Measurements from ENCODE around the gene PSAPL1.

Gene PSAPL1, protein sequence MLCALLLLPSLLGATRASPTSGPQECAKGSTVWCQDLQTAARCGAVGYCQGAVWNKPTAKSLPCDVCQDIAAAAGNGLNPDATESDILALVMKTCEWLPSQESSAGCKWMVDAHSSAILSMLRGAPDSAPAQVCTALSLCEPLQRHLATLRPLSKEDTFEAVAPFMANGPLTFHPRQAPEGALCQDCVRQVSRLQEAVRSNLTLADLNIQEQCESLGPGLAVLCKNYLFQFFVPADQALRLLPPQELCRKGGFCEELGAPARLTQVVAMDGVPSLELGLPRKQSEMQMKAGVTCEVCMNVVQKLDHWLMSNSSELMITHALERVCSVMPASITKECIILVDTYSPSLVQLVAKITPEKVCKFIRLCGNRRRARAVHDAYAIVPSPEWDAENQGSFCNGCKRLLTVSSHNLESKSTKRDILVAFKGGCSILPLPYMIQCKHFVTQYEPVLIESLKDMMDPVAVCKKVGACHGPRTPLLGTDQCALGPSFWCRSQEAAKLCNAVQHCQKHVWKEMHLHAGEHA

DNA sequence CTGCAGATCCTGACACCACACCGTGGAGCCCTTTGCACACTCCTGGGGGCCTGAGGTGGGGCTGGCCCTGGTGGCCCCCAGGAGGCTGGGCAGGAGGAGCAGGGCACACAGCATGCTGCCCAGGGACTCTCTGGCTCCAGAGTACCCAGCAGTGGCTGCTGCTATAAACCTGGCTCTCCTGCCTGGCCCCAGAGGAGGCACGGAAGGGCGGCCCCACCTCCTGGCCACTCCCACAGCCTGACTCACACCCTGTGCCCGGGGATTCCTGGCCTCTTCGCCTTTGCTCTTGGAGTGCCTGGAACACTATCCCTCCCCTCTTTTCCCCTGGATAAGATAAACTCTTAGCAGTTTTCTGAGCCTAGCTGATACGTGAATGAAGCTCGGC is at the start of gene PSAPL1:
TSS of gene PSAPL1 (minus strand) at position 165 of the 385 bp plus-strand sequence. CDS start at position 114, 51 bp downstream.
- no peak for DNase-seq

DNA sequence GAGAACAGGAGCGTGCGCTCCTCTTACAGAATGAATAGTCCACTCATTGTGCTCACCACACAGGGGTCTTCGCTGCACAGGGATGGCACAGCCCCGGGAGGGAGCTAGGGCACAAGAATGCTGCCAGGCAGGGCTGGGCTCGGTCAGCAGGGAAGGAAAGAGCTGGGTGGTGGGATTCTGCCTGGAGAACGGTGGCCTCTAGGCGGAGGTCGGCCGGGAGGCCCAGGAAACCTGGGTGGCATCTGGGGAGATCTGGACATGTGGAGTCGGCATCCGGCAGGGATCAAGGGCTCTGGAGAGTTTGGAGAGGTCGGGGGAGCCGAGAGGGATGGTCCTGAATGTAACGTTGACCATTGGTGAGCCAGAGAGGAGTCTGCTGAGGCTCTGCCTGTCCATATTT is 46.5 kb upstream of the PSAPL1 start:
- DNase-seq, result no peak

DNA sequence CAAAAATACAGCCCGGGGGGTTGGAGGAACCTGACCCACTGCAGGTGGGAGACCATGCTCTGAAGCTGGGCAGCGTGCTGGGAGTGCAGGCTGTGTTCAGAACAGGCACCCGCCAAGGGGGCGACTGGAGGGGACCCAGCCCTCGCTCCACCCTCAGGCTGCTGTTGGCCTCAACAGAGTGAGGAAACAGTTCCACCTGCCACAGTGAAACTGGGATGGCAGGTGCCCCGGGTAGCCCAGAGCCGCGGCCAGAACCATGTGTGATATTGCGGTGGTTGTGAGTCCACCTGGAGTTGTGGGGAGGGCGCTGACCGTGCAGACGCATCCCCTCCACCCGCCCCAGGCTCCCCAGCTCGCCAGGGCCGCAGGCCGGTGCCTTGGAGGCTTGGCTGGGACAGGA is 45.7 kb upstream of the PSAPL1 start:
- no peak for DNase-seq

DNA sequence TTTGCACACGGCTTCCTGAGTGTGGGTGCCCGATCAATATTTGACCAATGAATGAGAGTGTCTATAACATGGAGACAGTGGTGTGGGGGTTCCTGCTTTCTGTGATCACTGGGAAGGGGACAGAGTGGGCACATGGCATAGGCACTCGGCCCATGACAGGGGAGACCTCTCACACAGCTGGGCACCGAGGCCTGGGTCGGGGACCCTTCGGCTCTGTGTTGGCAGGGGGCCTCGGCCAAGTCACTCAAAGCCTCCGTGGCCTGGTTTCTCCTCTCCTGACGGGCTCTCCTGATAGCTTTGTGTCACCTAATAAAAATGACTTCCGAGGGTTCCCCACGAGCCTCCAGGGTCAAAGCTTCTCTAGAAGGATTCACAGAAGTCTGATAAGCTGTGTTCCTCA is 43.9 kb upstream of the PSAPL1 start:
- DNase-seq, result no peak

DNA sequence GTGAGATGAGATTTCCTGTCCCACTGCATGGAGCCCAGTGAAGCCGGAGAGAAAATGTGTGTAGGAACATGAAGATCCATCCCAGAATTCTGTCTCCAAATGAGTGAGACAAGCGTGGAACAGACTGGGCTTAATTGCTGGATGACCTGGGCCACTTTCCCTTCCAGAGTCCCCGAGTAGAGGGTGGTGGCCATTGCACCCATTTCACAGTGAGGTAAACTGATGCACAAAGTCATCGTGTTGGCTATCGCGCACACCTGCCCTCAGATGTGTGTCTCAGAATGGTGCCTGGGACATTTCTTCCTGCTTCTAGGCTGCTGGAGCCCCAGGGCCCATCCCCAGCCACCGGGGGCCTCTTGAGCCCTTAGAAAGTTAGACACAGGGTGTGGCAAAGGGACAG is 43.0 kb upstream of the PSAPL1 start:
- no peak for DNase-seq

DNA sequence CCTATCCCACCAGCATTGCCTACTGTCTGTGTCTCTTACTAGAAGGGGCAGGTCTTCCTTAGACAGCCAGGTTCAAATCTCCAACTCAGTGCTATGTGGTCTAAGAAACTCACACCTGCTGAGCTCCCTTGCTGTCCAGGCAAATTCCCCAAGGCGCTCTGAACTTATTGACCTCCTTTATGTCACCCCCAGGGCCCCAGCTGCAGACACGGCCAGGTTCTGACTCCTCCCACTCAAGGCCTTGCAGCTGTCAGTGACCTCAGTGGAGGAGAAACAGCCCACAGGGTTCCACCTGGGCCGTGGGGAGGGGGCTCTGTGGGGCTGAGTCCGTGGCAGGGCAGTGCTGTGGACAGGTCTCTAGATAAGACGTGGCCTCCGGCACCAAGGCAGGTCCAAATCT is 42.1 kb upstream of the PSAPL1 start:
- DNase-seq, result no peak

DNA sequence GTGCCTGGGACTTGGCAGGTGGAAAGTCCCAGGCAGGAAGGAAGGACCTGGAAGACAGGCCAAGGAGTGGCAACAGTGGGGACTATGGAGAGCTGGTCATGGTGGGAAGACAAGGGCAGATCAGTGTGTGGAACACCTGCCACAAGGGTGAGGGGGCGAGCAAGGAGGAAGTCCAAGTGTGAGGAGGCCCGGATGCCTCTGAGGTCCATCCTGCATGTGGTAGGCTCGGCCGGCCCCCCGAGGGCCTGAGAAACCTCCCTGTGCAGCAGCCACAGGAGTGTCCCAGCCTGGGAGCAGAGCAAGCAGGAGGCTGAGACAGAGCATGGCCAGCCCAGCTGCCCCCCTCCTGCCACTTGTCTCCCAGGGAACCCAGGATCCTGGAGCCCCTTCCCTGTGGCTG is 40.5 kb upstream of the PSAPL1 start:
- DNase-seq, result no peak

DNA sequence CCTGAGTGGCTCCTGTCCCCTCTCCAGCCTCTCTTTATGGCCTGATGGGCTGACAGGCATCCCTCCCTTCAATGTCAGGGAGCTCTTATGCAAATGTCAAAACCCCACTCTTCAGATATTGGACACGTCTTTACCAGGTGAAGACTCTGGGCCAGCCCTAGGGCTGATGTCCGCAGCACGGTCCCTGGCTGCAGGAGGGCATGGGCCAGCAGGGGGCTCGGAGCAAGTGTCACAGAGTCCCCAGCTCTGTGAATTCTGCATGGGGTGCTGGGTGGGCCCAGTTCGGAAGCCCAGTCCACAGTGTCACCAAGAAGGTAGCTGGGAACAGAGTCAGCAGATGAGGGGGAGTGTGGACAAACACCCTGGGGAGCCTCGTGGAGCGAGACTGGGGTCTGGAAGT is 39.6 kb upstream of the PSAPL1 start:
- DNase-seq, result no peak

DNA sequence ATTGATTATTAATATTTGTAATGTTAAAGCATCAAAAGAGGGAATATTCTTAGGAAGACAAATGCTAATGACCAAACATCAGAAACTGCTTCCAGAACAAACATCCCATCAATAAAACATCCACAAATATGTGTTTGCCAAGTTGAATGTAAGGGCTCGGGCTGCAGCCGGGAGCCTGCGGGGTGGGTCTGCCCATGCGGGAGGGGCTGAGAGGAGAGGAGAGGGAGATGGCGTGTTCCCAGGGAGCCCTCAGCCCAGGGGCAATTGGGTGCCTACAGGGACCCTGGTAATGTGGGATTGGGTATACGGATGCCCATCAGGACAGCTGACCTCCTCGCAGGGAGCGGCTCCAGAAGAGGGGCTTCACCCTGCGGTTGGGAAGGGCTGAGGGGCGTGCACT is 38.4 kb upstream of the PSAPL1 start:
- DNase-seq, result no peak

DNA sequence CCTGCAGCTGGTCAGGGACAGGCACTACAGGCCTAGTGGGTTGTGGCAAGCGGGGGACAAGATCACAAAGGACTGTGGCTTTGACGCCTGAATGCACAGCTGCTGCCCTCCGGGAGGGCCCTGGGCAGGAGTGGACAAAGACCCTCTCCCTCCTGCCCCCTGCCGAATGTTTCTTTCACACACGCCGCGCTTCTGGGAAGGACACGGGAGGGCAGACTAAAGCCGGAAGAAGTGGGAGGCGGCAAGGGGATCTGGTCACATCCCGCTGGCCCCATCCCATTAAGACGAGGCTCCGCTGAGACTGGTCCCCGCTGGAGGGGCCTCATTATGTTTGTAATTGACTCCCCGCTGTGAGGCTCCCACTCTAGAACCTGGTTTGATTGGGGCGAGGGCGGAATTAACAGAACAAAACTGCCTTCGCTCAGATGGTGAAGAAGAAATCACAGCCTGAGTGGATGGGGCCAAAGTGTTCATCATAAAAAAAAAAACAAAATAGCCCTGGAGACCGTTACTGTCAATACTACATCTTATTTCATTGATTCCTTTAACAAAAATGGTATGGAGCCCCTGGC is 37.8 kb upstream of the PSAPL1 start:
- no peak for DNase-seq

DNA sequence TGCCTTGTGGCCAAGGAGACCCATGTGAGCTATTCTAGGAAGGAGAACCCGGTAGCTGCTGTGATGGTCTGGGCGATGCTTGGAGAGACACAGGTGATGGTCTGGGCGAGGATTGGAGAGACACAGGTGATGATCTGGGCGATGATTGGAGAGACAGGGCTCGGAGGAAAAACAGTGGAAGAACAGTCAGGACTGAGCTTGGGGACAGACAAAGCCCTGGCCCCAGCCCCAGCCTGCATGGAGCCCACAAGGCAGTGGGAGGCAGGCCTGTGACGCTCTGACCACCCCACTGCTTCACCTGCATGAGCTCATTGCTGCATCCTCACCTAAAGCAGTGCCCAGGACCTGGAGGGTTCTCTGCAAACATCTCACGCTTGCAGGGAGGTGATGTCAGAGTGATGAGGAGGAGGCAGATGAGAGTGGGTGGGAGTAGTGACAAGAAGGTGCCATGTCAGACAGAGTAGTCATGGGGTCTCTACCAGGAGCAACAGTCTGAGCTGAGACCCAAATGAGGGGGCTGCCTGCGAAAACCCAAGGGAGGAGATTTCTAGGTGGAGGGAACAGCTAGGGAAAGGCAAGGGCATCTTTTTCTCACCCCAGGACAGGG is 35.9 kb upstream of the PSAPL1 start:
- no peak for DNase-seq

DNA sequence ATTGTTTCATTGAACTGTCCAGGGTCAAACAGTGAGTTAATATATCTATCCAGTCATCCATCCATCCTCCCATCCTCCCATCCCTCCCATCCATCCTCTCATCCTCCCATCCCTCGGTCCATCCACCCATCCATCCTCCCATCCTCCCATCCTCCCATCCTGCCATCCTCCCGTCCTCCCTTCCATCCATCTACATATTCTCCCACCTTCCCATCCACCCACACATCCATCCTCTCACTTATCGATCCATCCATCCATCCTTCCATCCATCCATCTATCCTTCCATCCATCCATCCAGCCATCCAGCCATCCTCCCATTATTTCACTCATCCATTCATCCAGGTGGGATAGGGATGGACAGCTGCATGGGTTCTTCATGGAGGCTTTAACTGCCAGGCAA is 35.4 kb upstream of the PSAPL1 start:
- DNase-seq, result no peak

DNA sequence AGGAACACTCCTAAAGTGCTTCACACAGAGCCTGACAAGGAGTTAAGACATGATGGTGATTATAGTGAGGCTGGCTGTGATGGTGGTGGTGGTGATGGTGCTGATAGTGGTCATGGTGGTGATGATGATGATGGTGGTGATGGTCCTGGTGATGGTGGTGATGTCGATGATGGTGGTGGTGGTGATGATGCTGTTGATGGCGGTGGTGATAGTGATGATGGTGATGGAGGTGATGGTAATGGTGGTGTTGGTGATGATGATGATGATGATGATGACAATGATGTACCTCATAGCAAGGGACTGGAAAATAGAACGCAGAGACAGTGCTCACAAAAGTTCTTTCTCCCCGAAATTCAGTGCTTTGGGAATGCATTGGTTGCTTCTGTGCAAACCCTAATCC is 34.3 kb upstream of the PSAPL1 start:
- no peak for DNase-seq

DNA sequence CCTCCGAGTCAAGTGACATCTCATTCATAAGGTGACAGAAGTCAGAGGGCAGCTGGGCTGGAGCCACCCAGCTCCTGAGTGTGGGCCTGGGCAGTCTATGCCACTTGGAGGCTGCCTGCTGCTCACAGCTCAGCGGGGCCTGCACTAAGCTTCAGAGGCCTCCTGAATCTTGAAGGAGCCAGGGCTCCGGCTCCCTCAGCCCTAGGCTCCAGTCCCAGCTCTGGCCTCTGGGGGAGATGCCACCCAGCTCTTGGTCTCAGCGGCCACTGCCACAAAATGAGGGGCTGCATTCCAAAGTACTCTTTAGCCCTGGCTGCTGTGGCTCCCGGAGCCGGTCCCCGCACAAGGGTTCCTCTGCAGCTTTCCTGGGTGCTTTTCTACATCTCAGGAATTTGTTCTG is 32.7 kb upstream of the PSAPL1 start:
- no peak for DNase-seq

DNA sequence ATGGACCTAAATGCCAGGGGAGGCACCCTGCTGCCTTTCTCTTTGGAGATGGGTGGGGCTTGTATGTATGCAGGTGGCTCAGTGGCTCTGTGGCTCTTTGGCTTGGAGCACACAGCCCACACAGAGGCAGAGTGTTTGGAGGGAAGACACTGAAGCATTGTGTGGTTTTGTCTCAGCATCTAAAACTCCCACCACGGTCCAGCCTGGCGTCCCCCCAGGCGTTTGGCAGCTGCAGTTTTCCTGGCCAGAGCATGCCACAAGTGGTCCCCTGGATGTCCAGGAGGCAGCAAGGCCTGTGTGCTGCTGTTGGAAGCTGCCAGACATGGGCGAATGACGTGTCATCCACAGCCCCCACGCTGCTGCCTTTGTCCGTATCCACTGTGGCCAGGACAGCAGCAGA is 32.2 kb upstream of the PSAPL1 start:
- DNase-seq, result no peak

DNA sequence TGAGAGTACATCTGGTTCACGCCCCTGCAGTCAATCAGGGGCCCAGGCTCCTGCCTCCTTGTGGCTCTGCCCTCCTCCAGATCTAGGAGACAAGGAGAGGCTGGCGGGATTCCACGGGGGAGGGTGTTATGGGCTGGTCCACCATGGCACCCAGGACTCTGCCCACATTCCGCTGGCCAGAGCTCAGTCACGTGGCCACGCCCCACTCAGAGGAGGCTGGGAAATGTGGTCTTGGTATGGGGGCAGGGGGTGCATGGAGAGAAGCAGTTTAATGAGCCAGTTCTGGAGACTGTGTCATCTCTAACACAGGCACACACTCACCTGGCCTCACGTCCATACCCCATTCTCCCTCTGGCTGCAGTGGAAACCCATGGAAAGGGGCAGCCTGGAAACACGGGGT is 31.5 kb upstream of the PSAPL1 start:
- DNase-seq, result no peak

DNA sequence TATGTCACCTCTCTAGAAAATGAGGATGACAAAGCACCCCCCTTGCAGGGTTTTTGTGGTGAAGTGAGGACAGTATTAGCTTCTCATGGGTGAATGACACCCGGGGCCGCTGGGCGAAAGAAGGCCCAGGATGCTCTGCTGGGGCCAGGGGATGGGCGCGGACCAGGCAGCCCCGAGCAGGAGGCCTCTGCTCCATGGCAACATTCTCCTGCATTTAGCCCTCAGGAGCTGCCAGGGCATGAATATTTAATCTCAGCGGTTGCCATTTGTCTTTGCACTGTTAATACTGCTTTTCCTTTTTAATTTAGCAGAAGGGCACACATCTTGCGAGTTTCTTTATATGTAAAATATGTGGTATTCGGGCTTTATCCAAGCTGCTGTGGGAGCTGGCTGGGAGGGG is 30.3 kb upstream of the PSAPL1 start:
- DNase-seq, result no peak

DNA sequence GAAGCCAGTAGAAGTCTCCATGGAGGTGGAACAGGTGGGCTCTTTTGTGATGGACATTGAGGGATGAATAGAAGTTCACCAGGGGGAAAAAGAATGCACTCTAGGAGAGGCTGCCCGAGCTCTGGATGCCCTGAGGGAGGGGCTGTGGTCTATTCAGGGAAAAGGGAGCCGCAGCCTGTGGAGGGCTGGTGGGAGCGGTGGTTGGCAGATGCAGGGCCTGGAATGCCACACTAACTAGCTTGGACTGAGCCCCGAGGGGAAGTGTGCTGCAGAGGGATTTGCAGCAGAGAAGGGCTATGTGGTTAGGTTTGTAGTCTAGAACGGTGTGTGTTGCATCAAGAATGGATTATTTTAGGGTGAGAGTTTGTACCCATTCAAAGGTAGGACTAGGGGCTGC is 29.5 kb upstream of the PSAPL1 start:
- no peak for DNase-seq

DNA sequence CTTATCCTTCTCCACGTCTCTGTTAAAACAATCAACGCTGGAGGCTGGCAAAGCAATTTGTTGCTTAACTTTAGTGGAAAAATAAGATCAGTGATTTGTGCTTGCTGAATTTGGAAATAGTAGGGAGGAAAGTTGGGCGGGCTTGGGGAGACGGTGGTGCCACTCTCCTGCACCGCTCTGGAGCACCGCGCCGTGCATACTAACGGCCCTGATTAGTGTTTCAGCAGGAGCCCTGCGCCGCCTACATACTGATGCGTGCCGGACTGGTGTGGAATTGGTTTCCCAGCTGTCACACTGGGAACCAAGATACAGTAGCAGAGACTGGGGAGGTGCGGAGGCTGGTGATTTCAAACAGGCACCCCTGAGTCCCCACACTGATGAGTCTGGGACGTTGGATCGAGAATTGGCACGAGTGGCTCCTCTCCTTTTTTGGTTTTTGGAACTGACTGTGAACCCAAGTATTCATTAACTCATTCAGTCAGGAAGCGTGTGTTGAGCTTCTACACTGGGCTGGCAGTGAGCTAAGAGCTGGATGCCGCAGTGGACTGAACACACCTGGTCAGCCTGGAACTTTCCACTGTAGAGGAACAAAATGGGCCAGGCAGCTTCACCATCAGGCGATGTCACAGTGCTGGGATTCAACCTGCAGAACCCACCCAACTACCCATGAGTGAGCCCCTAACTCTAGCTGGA is 29.0 kb upstream of the PSAPL1 start:
- no peak for DNase-seq

DNA sequence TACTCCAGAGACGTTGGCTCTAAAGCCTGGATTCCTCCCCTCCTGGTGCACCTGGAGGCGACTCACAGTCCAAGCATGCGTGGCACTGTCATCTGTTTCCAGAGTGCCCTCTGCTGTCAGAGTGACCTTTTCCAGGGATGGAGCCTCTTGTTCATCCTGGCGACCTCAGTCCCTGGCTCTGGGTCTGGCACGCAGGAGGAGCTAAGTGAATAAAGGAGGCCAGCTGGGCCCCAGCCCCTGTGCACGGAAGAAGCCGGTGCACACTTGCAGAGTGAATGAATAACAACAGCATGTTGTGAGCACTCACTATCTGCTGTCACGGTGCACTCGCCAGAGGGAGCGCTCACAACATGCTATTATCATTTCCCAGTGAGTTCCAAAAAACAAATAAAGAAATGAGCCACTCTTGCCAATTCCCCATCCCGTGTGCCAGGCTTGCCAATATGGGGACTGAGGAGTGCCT is 27.8 kb upstream of the PSAPL1 start:
- peak; percentile 50 for DNase-seq

DNA sequence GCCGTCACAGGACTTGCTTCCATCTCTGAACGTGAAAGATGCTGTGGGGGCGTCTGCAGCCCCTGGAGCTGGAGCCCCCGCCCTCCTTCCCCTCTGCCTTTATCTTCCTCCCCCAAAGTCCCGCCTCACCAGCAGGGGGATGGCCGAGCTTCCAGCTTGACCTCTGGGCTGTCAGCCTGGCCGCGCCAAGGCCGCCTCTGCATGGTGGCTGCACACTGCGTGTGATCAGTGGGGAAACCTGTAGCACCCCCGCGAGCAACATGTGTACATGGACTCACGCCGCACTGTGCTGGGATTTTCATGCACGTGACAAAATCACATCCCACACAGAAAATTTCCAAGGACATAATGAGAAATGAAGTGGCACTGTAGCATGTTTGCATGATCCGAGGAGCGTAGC is 26.5 kb upstream of the PSAPL1 start:
- DNase-seq, result no peak

DNA sequence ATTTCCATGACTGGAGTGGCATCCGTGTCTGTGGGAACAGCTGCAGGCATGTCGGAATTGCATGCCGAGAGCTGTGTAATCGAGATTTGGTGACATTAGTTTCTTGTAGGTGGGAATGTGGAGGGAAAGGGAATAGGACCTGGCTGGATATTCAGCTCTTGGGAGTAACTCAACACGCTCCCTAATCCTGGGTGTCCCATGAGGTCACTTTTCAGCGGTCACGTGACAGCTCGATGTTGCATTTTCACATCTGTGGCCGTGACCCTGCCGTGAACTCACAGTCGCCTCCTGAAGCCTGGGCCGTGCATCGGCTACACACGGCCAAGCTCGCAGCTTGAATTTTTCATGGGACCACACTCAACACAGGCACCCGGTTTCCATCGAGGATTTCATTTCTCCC is 25.8 kb upstream of the PSAPL1 start:
- no peak for DNase-seq

DNA sequence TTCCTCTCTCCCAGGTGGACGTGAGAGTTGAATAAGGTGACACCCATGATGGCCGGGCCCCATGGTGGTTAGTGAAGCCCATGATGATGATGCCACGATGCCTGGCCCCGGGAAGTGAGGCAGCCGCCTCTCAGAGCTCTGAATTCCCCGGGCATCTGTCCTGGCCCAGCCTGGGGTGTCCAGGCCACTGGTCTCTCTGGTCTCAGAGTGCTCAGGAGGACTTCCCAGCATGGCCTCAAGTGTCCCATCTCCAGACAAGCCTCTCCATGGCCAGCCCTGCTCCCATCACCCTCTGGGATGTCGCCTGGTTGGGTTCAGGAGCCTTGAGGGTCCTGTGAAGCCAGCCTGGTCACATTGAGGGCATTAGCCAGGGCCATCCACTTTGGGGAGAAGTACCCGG is 24.7 kb upstream of the PSAPL1 start:
- DNase-seq, result no peak

DNA sequence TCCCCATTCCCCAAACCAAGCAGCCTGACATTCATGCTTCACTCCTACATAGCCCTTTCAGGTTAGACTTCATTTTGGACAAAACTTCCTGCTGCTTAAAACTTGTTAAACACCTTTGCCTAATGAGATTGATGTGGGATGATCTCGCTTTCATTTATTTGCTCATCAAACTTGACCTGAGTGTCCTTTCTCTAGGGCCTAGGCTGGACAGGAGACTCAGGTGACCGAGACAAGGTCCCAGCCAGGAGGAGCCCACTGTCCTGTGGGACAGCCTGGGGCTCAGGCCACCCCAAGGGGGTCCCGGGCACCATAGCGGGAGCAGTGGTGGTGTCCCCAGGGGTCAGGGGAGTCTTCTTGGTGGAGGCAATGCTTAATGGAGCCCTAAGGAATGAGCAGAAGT is 23.7 kb upstream of the PSAPL1 start:
- DNase-seq, result no peak
